NCI-H345 (cell line): ENCODE data around the gene ACOT13.
"Not testable (repeated sequence)": the region's sequence is repeated elsewhere in the genome, so short reads cannot be mapped to it uniquely, and the experiment has no call there.

Source experiments
- DNase-seq: peaks from one replicate; lab custom pipeline; 2025; lab: John Stamatoyannopoulos, UW

ACOT13 gene

GRCh38 chr6:24662236-24662635, 4.6 kb upstream of the ACOT13 start:
- no peak for DNase-seq

GRCh38 chr6:24663189-24663588, 3.7 kb upstream of the ACOT13 start:
- no peak for DNase-seq

GRCh38 chr6:24664046-24664987, 2.6 kb upstream of the ACOT13 start:
- DNase-seq: no peak

GRCh38 chr6:24666097-24666640, 708 bp upstream of the ACOT13 start:
- peak; percentile 55 for DNase-seq

GRCh38 chr6:24667378-24667803, 514 bp downstream of the ACOT13 start:
- DNase-seq: no peak

- DNase-seq: not testable (repeated sequence)
These were observed 1.5 kb downstream of the ACOT13 start for GRCh38 chr6:24668066-24668996.

- DNase-seq: no peak
These were observed 2.1 kb downstream of the ACOT13 start for GRCh38 chr6:24668997-24669361.

GRCh38 chr6:24670492-24670891, 3.6 kb downstream of the ACOT13 start:
- DNase-seq: not testable (repeated sequence)

GRCh38 chr6:24671077-24671476, 4.2 kb downstream of the ACOT13 start:
- not testable (repeated sequence) for DNase-seq

GRCh38 chr6:24672620-24673182, 5.8 kb downstream of the ACOT13 start:
- DNase-seq: no peak

GRCh38 chr6:24673625-24674024, 6.7 kb downstream of the ACOT13 start:
- DNase-seq: no peak

- DNase-seq: not testable (repeated sequence)
These were observed 12.0 kb downstream of the ACOT13 start for GRCh38 chr6:24678792-24679352.

- no peak for DNase-seq
These were observed 13.7 kb downstream of the ACOT13 start for GRCh38 chr6:24680582-24680981.

GRCh38 chr6:24683297-24684296, 16.7 kb downstream of the ACOT13 start:
- DNase-seq: no peak

GRCh38 chr6:24686408-24686807, 19.5 kb downstream of the ACOT13 start:
- no peak for DNase-seq

- no peak for DNase-seq
These were observed 20.1 kb downstream of the ACOT13 start for GRCh38 chr6:24686946-24687345.

GRCh38 chr6:24689964-24690363, 23.1 kb downstream of the ACOT13 start:
- no peak for DNase-seq

- DNase-seq: no peak
These were observed 23.7 kb downstream of the ACOT13 start for GRCh38 chr6:24690593-24690992.

GRCh38 chr6:24691550-24691949, 24.7 kb downstream of the ACOT13 start:
- no peak for DNase-seq

GRCh38 chr6:24692003-24692402, 25.1 kb downstream of the ACOT13 start:
- DNase-seq: no peak
